Measurements from ENCODE around the gene NME3.

NME3 gene

DNA sequence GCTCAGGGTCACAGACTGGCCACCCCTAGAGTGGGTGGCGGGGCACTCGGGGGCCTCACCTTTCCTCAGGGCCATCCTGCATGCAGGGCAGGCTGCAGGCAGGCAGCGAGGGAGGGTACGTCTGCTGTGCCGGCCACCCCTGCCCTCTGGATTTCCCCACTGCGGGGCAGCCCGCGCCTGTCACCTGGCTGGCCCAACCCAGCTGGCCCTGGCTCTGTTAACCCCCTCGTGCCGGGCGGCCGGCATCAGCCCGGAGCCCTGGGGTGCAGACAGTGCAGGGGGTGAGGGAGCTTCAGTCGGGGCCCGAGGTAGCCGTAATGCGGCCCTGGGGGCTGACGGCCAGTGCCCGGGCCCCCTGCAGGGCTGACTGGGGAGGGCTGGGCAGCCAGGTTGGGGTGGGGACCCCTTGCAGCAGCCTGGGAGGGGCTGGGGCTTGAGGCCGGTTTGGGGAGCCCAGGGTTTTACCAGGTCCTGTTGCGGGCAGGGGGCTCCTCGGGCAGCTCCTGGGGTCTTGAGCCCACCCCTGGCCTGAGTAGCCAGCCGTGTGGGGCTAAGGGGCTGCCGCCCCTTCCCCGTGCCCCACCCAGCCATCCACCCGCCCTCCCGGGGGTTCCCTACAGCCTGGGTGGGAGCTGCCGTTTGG lies 22.4 kb upstream of the NME3 start, which contains the start of gene IGFALS:
Gene IGFALS, minus strand, starts transcription at position 128 of the 643 bp plus-strand sequence. Its CDS starts 53 bp downstream, at position 75.
- TF ChIP-seq ZNF274 (IDR thresholded peaks at IDR 0.05; ENCODE audit: low read depth, low read length) (no peak), SUZ12 (IDR thresholded peaks at IDR 0.05; ENCODE audit: extremely low read depth, insufficient read depth, insufficient read length) (no peak), YY1 (IDR thresholded peaks at IDR 0.05; ENCODE audit: insufficient read depth, insufficient read length) (no peak)
- Histone ChIP-seq H3K27me3 (ENCODE audit: insufficient read depth, insufficient read length) (no peaks in the 10 kb centered on the region), H3K9me3 (ENCODE audit: insufficient read depth, low read length) (peaks cover 19% of the 10 kb centered on the region), H3K4me1 (ENCODE audit: insufficient read depth, insufficient read length) (peaks cover 2% of the 10 kb centered on the region), H3K36me3 (ENCODE audit: insufficient read depth, insufficient read length, low read length) (peaks cover 39% of the 10 kb centered on the region), H3K9ac (ENCODE audit: insufficient read length, low read depth) (peak within 1 kb of the TSS; percentile 10), H3K4me3 (ENCODE audit: insufficient read length, low read depth) (no peak within 1 kb of the TSS)
- DNase-seq (ENCODE audit: low read depth, low spot score) = no peak

DNA sequence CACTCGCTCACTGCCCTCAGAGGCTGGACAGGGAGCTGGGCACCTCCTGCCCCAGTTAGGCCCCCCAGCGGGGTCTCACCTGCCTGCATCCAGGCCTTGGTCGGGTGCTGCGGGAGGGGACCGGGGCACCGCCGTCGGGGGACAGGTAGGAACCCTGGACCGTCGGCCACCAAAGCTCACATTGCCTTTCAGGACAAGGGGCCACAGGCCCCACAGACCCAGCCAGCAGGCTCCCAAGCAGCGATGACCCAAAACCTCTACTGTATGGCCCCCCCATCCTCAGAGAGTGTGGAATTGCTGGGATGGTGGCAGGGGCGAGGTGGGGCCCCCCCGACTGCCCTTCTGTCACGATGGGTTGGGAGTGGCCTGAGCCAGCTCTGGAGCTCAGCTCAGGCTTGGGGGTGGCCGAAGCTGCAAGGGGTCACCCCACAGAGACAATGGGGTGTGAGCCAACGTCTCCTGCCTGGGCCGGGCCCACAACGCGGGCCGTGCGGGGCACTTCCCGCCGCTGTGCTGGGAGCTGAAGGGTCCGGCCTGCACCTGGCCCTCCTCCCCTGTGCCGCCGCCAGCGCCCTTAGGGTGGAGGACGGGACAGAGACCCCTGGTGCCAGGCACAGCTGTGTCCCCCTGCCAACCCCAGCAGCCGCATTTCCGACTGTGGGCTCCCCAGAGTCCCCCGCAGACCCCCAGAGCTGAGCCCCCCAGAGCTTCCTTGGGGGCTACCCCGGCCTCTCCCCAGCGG lies 21.7 kb upstream of the NME3 start:
- no peak overlapping the region for H3K4me3 ChIP-seq (ENCODE audit: insufficient read length, low read depth)
- peaks cover 2% of the 10 kb centered on the region for H3K4me1 ChIP-seq (ENCODE audit: insufficient read depth, insufficient read length)
- peaks cover 46% of the 10 kb centered on the region for H3K36me3 ChIP-seq (ENCODE audit: insufficient read depth, insufficient read length, low read length)
- H3K9me3 ChIP-seq (ENCODE audit: insufficient read depth, low read length) = peaks cover 13% of the 10 kb centered on the region
- DNase-seq (ENCODE audit: low read depth, low spot score) = no peak
- H3K27me3 ChIP-seq (ENCODE audit: insufficient read depth, insufficient read length) = no peaks in the 10 kb centered on the region
- TF ChIP-seq ZNF274 (IDR thresholded peaks at IDR 0.05; ENCODE audit: low read depth, low read length) (no peak), SUZ12 (IDR thresholded peaks at IDR 0.05; ENCODE audit: extremely low read depth, insufficient read depth, insufficient read length) (no peak), YY1 (IDR thresholded peaks at IDR 0.05; ENCODE audit: insufficient read depth, insufficient read length) (no peak)
- no peak overlapping the region for H3K9ac ChIP-seq (ENCODE audit: insufficient read length, low read depth)

DNA sequence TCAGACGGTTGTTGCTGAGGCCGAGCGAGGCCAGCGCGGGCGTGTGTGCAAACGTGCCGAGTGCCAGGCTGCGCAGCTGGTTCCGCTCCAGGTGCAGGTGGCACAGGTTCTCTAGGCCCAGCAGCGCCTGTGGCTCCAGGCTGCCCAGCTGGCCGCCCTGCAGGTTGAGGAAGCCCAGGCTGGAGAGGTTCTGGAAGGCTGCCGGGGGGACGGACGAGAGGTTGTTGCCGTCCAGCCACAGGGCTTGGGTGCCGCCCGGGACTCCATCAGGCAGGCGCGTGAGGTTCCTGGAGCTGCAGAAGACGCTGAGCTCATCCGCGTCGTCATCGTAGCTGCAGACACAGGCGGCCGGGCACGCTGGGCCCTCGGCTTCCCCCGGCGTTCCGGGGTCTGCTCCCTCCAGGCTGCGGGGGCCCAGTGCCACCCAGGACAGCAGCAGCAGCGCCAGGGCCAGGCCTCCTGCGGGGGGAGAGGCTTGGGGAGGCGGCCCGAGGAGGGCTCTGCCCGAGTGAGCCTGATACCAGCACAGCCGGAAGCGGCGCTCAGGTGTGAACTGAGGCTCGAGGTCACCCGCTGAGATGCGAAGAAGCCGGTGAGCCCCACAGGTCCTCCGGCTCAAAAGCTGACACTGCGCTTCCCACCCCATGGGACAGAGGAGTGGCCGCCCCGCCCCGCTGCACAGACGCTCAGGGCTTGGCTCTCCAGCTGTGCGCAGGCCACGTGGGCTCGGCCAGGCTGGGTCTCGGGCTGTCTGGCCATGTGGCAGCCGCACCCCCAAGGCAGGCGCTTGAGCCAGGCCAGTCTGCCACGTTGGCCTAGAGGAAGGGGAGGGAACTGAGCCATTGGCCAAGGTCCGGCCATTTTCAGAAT lies 20.8 kb upstream of the NME3 start:
- peaks cover 55% of the 10 kb centered on the region for H3K36me3 ChIP-seq (ENCODE audit: insufficient read depth, insufficient read length, low read length)
- no peak for DNase-seq (ENCODE audit: low read depth, low spot score)
- no peak overlapping the region for H3K4me3 ChIP-seq (ENCODE audit: insufficient read length, low read depth)
- no peak overlapping the region for H3K9ac ChIP-seq (ENCODE audit: insufficient read length, low read depth)
- H3K27me3 ChIP-seq (ENCODE audit: insufficient read depth, insufficient read length) = no peaks in the 10 kb centered on the region
- TF ChIP-seq SUZ12 (IDR thresholded peaks at IDR 0.05; ENCODE audit: extremely low read depth, insufficient read depth, insufficient read length) = no peak
- TF ChIP-seq ZNF274 (IDR thresholded peaks at IDR 0.05; ENCODE audit: low read depth, low read length) = no peak
- TF ChIP-seq YY1 (IDR thresholded peaks at IDR 0.05; ENCODE audit: insufficient read depth, insufficient read length) = no peak
- peaks cover 4% of the 10 kb centered on the region for H3K9me3 ChIP-seq (ENCODE audit: insufficient read depth, low read length)
- H3K4me1 ChIP-seq (ENCODE audit: insufficient read depth, insufficient read length) = peaks cover 2% of the 10 kb centered on the region

DNA sequence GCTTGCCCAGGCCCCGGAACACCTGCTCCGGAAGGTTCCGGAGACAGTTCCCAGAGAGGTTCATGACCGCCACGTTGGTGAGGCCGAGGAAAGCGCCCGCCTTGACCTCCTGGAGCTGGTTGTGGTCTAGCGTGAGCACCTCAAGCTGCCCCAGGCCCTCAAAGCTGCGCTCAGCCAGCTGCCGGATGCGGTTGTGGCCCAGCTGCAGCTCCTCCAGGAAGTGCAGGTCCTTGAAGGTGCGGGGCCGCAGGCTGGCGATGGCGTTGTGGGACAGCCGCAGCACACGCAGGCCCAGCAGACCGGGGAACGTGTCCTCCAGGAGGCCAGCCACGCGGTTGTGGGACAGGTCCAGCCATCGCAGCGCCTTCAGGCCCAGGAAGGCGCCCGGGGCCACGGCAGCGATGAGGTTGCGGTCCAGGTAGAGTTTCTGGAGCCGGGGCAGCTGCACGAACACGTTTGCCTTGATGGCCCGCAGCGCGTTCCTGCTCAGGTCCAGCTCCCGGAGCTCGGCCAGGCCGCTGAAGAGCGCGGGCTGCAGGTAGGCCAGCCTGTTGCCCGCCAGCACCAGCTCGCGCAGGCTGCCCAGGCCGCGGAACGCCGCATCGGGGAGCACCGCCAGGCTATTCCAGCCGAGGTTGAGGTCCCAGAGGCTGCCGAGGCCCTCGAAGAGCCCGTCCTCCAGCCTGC lies 20.1 kb upstream of the NME3 start:
- Histone ChIP-seq H3K9ac (ENCODE audit: insufficient read length, low read depth) (no peak overlapping the region), H3K36me3 (ENCODE audit: insufficient read depth, insufficient read length, low read length) (peaks cover 62% of the 10 kb centered on the region), H3K9me3 (ENCODE audit: insufficient read depth, low read length) (no peaks in the 10 kb centered on the region; the same call in 1 of the 2 replicates), H3K4me1 (ENCODE audit: insufficient read depth, insufficient read length) (peaks cover 2% of the 10 kb centered on the region), H3K27me3 (ENCODE audit: insufficient read depth, insufficient read length) (no peaks in the 10 kb centered on the region), H3K4me3 (ENCODE audit: insufficient read length, low read depth) (no peak overlapping the region)
- no peak for DNase-seq (ENCODE audit: low read depth, low spot score)
- TF ChIP-seq YY1 (IDR thresholded peaks at IDR 0.05; ENCODE audit: insufficient read depth, insufficient read length) = no peak
- TF ChIP-seq SUZ12 (IDR thresholded peaks at IDR 0.05; ENCODE audit: extremely low read depth, insufficient read depth, insufficient read length) = no peak
- no peak for TF ChIP-seq ZNF274 (IDR thresholded peaks at IDR 0.05; ENCODE audit: low read depth, low read length)

DNA sequence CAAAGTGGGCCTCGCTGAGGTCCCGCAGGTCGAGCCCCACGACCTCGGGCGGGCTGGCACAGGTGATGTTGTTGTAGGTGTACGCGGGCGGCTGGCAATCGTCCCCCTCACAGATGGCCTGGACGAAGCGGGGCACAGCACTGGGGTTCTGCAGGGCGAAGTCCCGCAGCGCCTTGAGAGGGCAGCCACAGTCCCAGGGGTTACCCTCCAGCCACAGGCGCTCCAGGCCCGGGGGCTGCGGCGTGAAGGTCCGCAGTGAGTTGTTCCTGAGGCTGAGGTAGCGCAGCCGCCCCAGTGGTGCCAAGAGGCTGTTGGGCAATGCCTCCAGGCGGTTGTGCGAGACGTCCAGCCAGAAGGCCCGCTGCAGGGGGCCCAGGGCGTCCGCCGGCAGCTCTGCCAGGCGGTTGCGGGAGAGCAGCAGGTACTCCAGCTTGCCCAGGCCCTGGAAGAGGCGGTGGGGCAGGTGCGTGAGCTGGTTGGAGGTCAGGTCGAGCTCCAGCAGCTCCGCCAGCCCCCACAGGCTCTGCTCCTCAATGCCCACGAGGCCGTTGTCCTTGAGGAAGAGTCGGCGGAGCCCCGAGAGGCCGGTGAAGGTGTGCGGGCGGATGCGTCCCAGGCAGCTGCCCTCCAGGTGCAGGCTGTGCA lies 19.4 kb upstream of the NME3 start:
- Histone ChIP-seq H3K36me3 (ENCODE audit: insufficient read depth, insufficient read length, low read length) (peaks cover 69% of the 10 kb centered on the region), H3K4me1 (ENCODE audit: insufficient read depth, insufficient read length) (peaks cover 2% of the 10 kb centered on the region), H3K9ac (ENCODE audit: insufficient read length, low read depth) (no peak overlapping the region), H3K27me3 (ENCODE audit: insufficient read depth, insufficient read length) (no peaks in the 10 kb centered on the region), H3K4me3 (ENCODE audit: insufficient read length, low read depth) (no peak overlapping the region), H3K9me3 (ENCODE audit: insufficient read depth, low read length) (no peaks in the 10 kb centered on the region; the same call in 1 of the 2 replicates)
- no peak for DNase-seq (ENCODE audit: low read depth, low spot score)
- TF ChIP-seq ZNF274 (IDR thresholded peaks at IDR 0.05; ENCODE audit: low read depth, low read length) (no peak), SUZ12 (IDR thresholded peaks at IDR 0.05; ENCODE audit: extremely low read depth, insufficient read depth, insufficient read length) (no peak), YY1 (IDR thresholded peaks at IDR 0.05; ENCODE audit: insufficient read depth, insufficient read length) (no peak)

DNA sequence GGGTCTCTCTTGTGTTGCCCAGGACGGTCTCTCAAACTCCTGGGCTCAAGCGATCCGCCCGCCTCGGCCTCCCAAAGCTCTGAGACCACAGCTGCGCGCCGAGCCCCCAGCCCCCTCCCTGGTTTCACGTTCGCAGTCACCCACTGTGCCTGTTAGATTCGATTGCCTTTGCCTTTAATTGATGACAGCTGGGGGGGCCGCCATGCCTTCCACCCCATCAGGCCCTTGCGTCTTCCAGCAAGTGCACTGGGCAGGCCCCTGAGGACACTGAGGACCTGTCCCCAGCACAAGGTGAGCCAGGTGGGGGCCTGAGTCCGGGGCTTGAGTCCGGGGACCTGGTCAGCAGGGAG lies 18.9 kb upstream of the NME3 start:
- Histone ChIP-seq H3K9me3 (ENCODE audit: insufficient read depth, low read length) (no peaks in the 10 kb centered on the region; the same call in 1 of the 2 replicates), H3K4me1 (ENCODE audit: insufficient read depth, insufficient read length) (peaks cover 2% of the 10 kb centered on the region)

More for the DNA sequence above, 18.9 kb upstream of the NME3 start:
- Histone ChIP-seq H3K36me3 (ENCODE audit: insufficient read depth, insufficient read length, low read length) (peaks cover 74% of the 10 kb centered on the region), H3K4me3 (ENCODE audit: insufficient read length, low read depth) (no peak overlapping the region), H3K9ac (ENCODE audit: insufficient read length, low read depth) (no peak overlapping the region), H3K27me3 (ENCODE audit: insufficient read depth, insufficient read length) (no peaks in the 10 kb centered on the region)
- no peak for DNase-seq (ENCODE audit: low read depth, low spot score)
- TF ChIP-seq ZNF274 (IDR thresholded peaks at IDR 0.05; ENCODE audit: low read depth, low read length) (no peak), SUZ12 (IDR thresholded peaks at IDR 0.05; ENCODE audit: extremely low read depth, insufficient read depth, insufficient read length) (no peak), YY1 (IDR thresholded peaks at IDR 0.05; ENCODE audit: insufficient read depth, insufficient read length) (no peak)

All from NT2/D1 (cell line).